A549 treated with CORT108297 at 1 μM for 4 hours (cell line): ENCODE measurements around the gene HDGF. TPM values are rescaled to one million over a fixed set of nuclear protein-coding genes. Genes with fewer than 3 reads are reported as not detected.

Source experiments
- total RNA-seq: library from RNA; stranded (reverse); fragments of 200-300 nt; extraction: Qiagen RNA extraction; gene quantifications from 5 replicates; pipeline ENCODE4 v1.2.3, GENCODE V29; 2022

The HDGF gene
- total RNA-seq: 422 to 452 TPM (median 434 TPM) in 5 replicates

DNA sequence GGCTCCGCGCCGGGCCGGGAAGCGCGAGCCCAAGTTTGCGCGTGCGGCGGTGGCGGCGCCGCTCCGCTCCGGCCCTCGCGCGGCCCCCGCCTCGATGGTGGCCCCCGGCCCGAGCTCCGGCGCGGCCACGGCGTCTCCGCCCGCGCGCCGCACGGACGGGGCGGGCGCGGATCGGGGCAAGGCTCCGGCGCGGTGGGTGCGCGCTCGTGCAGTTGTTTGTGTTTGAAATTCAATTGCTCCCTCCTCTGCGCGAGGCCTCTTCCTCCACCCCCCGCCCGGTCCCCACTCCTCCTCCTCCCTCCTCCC is at the start of gene HDGF:
Gene HDGF, minus strand, starts transcription at position 225 of the 306 bp plus-strand sequence. CDS start 246 bp downstream, outside the sequence.

DNA sequence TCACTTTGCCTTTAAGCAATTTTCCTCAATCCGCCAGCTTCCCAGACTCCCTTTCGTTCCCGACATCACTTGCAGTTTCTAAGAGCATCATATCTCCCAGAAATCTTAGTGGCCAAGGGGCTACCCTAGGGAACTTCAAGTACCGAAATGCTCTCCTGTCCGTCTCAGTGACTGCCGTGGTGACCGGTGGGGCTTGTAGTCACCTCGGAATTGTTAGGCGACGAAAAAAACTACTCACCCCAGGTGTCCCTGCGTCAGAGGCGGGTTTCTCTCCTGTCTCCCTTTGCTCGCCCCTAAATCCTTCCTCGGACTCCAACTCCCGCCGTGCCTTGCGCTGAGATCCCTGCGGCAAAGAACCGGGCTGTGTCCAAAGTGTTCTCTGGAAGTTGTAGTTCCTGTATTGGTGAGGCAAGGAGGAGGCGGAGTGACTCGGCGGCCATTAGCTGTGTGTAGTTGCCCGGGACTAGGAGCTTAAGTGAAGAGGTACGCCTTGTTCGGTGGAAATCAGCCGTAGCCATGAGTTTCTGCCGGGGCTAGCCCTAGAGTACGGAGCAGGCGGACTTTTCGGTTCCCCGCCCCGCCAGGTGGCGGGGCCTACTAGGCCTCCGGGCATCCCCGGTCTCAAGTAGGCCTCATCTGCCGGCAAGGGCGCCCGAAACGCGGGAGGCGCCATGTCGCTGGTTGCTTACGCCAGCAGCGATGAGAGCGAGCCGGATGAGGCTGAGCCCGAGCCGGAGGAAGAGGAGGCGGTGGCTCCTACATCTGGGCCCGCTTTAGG is 15.8 kb upstream of the HDGF start, which contains the start of gene PRCC:
Gene PRCC, plus strand, starts transcription at position 435 of the 778 bp plus-strand sequence. Its CDS starts 237 bp downstream, at position 672.

DNA sequence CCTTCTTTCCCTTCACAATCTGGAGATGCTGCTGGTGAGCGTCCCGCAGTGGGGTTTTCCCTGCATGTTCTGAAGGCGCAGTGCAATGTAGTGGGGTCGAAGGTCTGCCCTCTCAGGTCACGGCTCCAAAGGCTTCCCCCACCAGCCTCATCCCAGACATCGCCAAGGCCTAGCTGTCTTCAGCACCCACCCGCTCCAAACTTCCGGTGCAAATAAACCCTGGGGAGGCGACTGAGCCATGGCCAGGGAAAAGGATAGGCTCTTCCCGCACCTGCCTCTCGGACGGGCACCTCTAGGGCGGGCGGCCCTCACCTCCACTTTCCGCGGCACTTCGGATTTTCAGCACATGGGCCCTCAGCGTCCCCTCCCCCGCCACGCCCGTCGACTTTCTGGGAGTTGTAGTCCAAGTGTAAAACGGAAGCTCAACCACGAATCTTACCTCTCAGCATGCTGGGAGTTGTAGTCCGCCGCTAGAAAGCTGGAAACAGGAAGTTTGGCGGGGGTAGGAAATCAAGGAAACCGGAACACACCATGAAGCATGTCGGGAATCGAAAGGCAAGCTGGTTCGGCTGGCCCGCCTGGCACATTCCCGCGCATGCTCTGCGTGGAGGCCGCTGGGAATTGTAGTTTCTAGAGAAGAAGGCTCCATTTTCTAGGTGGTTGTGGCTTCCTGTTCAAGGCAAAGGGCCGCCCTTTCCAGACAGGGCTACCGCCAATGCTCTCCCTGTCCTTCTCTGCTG is 10.6 kb downstream of the HDGF start, which contains the start of gene MRPL24:
Gene MRPL24, minus strand, starts transcription at position 348 of the 740 bp plus-strand sequence. CDS start 2,384 bp downstream, outside the sequence.

DNA sequence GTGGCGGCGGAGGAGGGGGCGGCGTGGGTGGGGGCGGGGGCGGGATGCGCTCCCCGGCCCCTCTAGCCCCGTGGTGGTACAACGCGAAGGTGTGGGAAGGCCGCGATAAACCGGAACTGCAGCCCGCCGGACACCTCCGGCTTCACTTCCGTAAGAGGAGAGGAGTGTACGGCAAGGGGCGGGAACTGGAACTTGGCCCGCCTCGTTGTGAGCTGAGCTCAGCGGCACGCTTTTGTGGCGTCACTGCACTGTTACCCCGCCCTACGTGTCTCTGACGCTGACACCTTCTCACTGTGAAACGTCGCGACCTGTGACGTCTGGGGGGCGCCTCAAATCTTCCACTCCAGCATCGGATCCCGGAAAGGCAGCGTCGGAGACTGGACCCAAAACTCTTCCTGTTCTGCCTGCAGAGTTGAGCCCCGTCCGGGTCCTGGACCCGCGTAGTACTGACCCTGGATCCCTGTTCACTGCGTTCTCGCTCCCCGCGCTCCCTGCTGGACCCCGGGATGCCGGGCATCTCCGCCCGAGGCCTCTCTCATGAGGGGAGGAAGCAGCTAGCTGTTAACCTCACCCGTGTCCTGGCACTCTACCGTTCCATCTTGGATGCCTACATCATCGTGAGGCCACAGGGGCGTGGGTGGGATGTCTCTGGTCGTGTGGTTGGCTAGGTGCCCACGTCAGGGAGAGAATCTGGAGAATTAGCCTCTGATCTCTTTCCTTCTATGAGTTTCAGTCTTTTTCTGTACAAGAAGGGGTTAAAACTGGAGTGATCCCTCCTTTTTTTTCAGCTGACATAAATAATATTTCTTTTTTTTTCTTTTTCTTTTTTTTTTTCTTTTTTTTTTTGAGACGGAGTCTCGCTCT is 22.6 kb downstream of the HDGF start, which contains the start of gene ISG20L2:
Gene ISG20L2, minus strand, starts transcription at position 168 of the 864 bp plus-strand sequence. CDS start 1,114 bp downstream, outside the sequence.

DNA sequence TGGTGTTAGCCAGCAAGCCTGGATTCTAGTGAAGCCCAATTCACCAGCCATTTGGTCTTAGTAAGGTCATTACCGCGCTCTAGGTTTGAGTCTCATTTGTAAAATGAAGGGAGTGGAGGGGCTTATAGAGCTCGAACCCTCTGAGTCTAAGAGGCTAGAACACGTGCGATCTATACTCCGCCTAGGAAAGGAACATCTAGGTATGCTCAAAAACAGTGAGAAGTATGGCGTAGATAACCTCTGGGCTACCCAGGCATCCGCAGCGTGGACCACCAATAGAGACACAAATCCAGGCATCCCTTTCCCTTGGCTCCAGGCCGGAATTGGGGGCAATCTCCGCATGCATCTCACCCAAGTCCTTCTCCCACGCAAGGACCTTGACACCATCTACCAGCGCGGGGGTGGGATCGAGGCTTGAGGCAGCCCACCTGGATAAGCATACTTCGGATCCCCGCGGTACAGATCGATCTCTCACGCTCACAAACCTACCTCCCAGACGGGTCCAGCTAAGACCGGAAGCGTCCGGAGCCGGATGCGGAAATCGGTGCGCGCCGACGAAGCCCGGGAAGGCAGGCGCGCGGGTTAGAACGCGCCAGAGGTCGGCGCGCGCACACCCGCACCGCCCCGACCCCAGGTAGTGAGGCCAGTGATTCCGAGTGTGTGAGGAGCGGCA is 23.4 kb downstream of the HDGF start, which contains the start of gene METTL25B:
Gene METTL25B, plus strand, starts transcription at position 544 of the 673 bp plus-strand sequence. CDS start 636 bp downstream, outside the sequence.

DNA sequence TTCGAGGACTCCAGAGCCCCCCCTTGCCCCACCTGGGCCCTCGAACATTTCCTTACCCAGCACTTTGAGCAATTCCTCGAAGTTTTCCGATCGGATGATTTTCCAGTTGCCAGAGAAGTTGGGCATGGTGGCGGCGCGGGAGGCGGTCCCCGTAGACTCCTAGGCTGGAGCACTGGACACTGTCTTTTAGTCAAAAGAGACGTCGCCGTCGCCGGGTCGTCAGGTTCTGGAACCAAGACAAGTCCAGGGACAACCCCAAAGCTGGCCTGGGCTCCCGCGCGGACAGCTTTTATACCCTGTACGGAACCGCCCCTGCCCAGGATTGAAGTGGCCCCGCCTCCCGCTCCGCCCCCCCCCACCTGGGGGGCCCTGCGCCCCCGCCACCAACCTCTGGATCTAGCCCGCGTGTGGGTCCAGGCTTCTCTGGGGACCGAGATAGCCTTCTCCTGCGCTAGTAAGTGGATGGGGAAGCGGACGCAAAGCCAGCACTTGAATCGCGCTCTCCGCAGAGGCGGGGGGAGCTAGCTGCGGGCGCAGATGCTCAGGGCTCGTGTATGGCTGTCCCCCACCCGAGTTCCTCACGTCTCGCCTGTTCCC is 46.1 kb downstream of the HDGF start, which contains the start of gene CRABP2:
Gene CRABP2, minus strand, starts transcription at position 263 of the 597 bp plus-strand sequence. Its CDS starts 137 bp downstream, at position 126.

Other genes with a start within 250 kb of the HDGF start
- 12.2 to 20.9 TPM (median 18.6 TPM) in 5 replicates for gene IQGAP3, start 179.1 kb downstream of the HDGF start, total RNA-seq
- gene TTC24, start 172.0 kb downstream of the HDGF start, total RNA-seq: not detected in 5 replicates
- 133 to 172 TPM (median 169 TPM) in 5 replicates for gene NAXE, start 159.9 kb downstream of the HDGF start, total RNA-seq
- gene GPATCH4, start 150.2 kb downstream of the HDGF start, total RNA-seq: 62.7 to 97.9 TPM (median 67.4 TPM) in 5 replicates
- 0.14 to 0.21 TPM (median 0.14 TPM) in 3 of 5 replicates, not detected in the others for gene HAPLN2, start 132.3 kb downstream of the HDGF start, total RNA-seq
- 0.05 to 0.12 TPM in 2 of 5 replicates, not detected in the others for gene BCAN, start 109.6 kb downstream of the HDGF start, total RNA-seq
- 1.2 to 1.5 TPM (median 1.3 TPM) in 5 replicates for gene NES, start 74.3 kb downstream of the HDGF start, total RNA-seq
- gene CRABP2, start 46.1 kb downstream of the HDGF start, total RNA-seq: 10.1 to 14.1 TPM (median 11.0 TPM) in 5 replicates
- 20.7 to 26.6 TPM (median 25.5 TPM) in 5 replicates for gene METTL25B, start 23.2 kb downstream of the HDGF start, total RNA-seq
- gene ISG20L2, start 22.9 kb downstream of the HDGF start, total RNA-seq: 39.8 to 52.9 TPM (median 44.0 TPM) in 5 replicates
- gene MRPL24, start 10.6 kb downstream of the HDGF start, total RNA-seq: 173 to 203 TPM (median 195 TPM) in 5 replicates
- 71.8 to 77.9 TPM (median 77.7 TPM) in 5 replicates for gene PRCC, start 15.9 kb upstream of the HDGF start, total RNA-seq
- gene SH2D2A, start 65.2 kb upstream of the HDGF start, total RNA-seq: 2.8 to 5.1 TPM (median 3.9 TPM) in 5 replicates
- gene INSRR, start 107.4 kb upstream of the HDGF start, total RNA-seq: 0.01 TPM in 1 of 5 replicates, not detected in the others
- 0.06 to 0.15 TPM (median 0.12 TPM) in 5 replicates for gene NTRK1, start 109.2 kb upstream of the HDGF start, total RNA-seq
- gene PEAR1, start 142.0 kb upstream of the HDGF start, total RNA-seq: 7.8 to 11.1 TPM (median 9.9 TPM) in 5 replicates
- gene LRRC71, start 169.0 kb upstream of the HDGF start, total RNA-seq: 0.07 to 0.21 TPM (median 0.13 TPM) in 5 replicates